ENCODE measurements around the gene CMC1.

GRCh38 chr3:28247286-28247685 lies 5.9 kb downstream of the CMC1 start:
- no peak for TF ChIP-seq EZH2 (IDR thresholded peaks at IDR 0.05; ENCODE audit: insufficient read depth, poor library complexity, severe bottlenecking)
- TF ChIP-seq EZH2phosphoT487 (IDR thresholded peaks at IDR 0.05; ENCODE audit: insufficient read depth, low read depth): no peak
